GM21825 (cell line): Measurements from ENCODE around the gene SACS.
"Not testable (repeated sequence)": the region's sequence is repeated elsewhere in the genome, so short reads cannot be mapped to it uniquely, and the experiment has no call there.

Experiments used
- ATAC-seq: cut with Tn5 transposase; IDR thresholded peaks from one replicate; pipeline ENCODE4 v1.9.1; 2021; ENCODE audit warnings: mild to moderate bottlenecking, moderate library complexity; ENCODE audit not compliant: unreplicated experiment

Gene SACS

DNA sequence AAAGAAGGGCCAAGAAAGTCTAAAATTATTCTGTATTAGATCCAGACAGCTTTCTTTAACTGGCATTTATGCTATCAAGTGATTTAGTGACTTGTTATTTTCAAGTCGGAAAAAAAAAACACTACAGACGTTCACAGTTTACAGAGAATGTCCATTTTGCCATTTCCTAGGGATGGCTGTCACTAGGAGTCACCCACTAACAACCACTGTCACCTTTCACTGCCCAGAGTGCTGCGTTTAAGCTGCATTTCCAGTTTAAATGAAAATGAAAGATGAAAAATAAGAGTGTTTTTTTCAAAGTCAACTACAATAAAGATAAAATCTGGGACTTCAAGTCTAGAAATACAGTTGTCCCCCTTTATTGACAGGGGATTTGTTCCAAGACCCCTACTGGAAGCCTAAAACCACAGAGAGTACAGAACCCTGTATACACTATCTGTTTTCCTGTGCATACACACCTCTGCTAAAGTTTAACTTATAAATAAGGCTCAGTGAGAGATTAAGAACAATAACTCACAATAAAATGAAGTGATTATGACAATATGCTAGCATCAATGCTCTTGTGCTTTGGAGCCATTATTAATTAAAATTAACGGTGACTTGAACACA, 112.5 kb downstream of the SACS start:
- no peak for ATAC-seq

DNA sequence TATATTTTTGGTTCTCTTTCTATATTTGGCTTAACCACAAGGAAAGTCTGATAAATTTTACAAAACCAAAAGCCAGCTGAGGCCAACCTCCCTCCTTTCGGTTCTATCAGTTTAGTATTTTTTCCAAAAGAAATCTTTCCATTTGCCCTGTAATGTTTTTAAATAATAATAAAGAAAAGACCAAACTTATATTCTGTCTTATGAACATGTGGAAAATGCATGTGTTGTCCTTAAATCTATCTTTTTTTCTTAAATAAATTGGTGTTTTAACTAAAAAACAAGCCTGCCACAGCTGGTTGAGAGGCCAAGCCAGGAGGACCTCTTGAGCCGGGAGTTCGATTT, 113.6 kb downstream of the SACS start:
- ATAC-seq, result no peak

DNA sequence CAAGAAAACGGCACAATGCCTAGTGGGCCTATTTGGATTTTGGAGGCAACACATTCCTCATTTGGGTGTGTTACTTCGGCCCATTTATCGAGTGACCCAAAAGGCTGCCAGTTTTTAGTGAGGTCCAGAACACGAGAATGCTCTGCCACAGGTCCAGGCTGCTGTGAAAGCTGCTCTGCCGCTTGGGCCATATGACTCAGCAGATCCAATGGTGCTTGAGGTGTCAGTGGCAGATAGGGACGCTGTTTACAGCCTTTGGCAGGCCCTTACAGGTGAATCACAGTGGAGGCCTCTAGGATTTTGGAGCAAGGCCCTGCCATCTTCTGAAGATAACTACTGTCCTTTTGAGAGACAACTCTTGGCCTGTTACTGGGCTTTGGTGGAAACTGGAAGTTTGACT, 118.7 kb downstream of the SACS start:
- not testable (repeated sequence) for ATAC-seq

DNA sequence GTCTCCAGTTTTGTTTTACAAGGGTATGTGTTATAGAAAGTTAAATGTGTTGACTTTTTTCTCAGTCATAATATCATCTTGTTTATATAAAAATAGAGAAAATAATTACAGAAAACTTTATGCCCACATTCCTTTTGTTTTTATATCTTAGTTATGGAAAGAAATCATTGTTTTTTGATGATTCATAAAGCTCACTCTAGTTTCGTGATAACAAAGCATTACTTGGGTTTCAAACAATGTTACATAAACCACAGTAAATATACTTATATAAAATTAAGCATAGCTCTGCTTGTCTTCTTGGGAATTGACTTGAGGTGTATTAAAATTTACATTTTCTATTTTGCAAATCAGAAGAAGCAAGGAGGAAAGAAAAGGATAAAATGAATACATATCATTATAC, 140.9 kb downstream of the SACS start:
- no peak for ATAC-seq

DNA sequence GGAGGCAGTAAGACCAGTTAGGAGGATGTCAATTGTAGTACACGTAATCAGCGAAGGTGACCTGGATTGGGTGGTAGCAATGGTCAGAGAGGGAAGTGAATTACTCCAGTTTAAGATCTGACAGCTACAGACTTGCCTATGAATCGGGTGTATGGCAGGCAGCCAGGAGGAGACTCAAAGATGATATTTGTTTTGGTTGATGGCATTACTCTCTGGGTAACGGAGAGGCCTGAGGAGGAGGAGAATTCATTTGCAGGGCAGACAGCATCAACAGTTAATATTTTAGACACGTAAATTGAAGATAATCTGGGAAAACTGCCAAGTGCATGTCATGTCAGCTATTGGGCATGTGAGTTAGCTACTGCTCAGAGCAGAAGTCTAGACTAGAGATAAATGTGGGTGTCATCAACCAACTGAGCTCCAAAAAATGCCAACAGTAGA, 143.6 kb downstream of the SACS start:
- no peak for ATAC-seq

DNA sequence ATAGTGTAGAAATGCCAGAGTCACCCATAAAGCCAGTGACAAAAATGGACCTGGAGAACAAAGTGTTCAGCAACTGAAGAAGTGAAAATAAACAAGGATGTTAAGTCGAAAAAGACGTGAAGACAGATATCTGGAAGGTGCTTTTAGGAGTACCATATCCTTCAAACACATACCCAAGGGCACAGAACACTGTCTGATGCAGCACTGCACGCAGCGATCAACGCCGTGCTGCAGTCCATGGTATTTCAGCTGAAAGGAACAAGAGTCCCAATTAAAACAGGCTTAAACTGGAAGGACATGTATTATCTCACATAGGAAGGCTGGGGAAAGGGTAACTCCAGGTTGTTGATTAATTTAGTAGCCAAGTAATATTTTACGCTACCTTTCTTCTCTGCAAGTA, 144.5 kb downstream of the SACS start:
- ATAC-seq, result no peak

DNA sequence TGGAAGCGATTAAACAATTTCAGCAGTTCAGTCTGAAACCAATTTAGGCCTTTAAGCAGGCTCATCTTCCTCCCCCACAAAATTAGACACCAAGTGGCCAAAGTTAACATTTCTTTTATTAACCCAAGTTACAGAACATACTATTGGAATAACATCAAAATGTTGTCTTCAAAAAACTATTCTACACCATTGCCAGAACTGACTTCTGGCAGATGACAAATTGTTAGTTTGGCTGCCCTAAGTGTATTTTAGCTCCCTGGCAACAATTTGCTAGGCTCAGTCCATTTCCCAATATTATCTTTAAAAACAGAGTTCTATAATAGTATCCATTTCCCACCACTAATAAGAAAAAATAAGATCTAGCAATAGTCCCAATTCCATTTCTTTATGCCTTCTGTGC, 144.9 kb downstream of the SACS start:
- ATAC-seq, result no peak

DNA sequence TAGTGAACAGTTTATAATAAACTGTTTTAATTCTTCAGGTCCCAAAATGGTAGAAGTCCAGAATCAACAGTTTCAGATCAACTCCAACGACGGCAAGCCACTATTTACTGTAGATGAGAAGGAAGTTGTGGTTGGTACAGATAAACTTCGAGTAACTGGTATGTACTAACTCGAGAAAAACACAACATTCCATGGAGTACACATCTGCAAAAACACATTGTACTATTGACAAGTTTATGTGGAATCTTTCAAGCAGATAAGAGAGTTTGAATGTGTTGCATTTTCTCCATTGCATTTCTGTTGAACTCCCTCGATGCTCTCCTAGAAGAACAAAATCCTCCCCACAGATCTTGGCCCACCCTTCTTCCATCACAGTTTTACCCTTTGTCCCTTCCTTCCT, 154.2 kb downstream of the SACS start:
- no peak for ATAC-seq
